ENCODE measurements around the gene AMDHD2.
"Not testable (repeated sequence)": the region's sequence is repeated elsewhere in the genome, so short reads cannot be mapped to it uniquely, and the experiment has no call there.

The AMDHD2 gene

DNA sequence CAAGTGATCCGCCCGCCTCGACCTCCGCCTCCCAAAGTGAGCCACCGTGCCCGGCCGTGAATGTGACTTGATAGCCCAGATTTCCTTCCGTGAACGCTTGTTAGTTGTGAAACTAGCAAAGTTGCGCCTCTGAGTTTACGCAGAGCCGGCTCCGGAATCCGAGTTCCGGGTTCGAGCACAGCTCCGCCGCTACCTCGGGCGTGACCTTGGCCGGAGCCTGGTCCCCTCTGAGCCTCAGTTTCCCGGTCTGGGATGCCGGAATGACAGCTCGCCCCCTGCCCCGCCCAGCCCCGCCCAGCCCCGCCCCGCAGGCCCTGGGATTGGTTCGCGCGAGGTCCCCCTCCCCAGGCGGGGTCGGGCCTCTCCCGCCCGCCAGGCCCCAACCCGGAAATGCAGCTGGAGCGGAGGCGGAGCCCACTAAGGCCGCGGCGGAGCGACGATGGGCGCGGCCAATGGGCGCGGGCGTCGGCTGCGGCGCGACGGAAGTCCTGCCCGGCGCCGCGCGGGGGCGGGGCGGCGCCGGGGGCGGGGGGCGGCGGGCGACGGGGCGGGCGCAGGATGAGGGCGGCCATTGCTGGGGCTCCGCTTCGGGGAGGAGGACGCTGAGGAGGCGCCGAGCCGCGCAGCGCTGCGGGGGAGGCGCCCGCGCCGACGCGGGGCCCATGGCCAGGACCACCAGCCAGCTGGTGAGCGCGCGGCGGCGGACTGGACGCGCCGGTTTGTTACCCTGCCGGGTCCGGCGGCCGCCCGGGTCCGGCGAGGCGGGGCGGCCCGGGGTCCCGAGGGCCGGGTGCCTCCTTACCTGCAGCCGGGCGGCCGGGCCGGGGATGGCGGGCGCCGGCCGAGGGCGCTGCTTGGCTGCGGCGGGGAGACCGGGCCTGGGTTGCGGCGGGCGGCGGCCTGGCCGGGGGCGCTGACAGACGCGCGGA is 17.5 kb downstream of the AMDHD2 start, which contains the start of gene PDPK1:
Gene PDPK1 (plus strand): TSS at position 571 of the 929 bp plus-strand sequence. CDS start 92 bp downstream, at position 663.
- Histone ChIP-seq H3K27ac (ENCODE audit: poor library complexity, severe bottlenecking) (peak within 1 kb of the TSS; percentile 40), H3K4me3 (ENCODE audit: severe bottlenecking) (peak within 1 kb of the TSS; percentile 100), H3K36me3 (ENCODE audit: low read depth) (no peaks in the 10 kb centered on the region; the same call in 1 of the 2 replicates), H3K4me1 (ENCODE audit: insufficient read depth, poor library complexity, severe bottlenecking) (peaks cover 6% of the 10 kb centered on the region), H3K9me3 (ENCODE audit: severe bottlenecking) (no peaks in the 10 kb centered on the region), H3K27me3 (ENCODE audit: insufficient read depth, poor library complexity, severe bottlenecking) (no peaks in the 10 kb centered on the region)
- TF ChIP-seq, protein P1, sequence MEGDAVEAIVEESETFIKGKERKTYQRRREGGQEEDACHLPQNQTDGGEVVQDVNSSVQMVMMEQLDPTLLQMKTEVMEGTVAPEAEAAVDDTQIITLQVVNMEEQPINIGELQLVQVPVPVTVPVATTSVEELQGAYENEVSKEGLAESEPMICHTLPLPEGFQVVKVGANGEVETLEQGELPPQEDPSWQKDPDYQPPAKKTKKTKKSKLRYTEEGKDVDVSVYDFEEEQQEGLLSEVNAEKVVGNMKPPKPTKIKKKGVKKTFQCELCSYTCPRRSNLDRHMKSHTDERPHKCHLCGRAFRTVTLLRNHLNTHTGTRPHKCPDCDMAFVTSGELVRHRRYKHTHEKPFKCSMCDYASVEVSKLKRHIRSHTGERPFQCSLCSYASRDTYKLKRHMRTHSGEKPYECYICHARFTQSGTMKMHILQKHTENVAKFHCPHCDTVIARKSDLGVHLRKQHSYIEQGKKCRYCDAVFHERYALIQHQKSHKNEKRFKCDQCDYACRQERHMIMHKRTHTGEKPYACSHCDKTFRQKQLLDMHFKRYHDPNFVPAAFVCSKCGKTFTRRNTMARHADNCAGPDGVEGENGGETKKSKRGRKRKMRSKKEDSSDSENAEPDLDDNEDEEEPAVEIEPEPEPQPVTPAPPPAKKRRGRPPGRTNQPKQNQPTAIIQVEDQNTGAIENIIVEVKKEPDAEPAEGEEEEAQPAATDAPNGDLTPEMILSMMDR (IDR thresholded peaks at IDR 0.05; ENCODE audit: poor library complexity, severe bottlenecking) = no peak
- ATAC-seq (ENCODE audit: low read depth) (peak; percentile 86), DNase-seq (ENCODE audit: low spot score) (peak; percentile 91)

DNA sequence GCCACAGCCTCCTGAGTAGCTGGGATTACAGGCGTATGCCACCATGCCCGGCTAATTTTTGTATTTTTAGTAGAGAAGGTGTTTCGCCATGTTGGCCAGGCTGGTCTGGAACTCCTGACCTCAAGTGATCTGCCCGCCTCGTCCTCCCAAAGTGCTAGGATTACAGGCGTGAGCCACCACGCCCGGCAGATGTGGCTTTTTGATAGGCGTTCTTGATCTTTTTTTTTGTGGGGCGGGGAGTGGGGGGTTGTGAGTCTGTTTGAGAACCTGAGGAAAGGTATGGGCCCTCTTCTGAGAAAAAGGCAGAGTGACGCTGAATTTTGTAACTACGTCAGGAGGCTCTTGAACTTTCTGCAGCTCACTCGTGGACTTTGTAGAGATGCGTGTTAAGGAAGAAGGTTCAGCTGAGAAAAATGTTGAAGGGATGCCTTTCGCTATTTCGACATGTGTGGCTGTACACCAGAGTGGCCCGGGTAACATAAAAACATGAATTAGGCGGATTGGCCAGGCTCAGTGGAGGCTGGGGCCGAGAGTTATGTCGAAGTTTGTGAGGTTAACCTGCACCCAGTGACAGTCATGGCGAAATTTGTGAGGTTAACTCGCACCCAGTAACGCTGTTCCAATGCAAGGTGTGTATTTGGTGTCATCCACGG is 19.1 kb downstream of the AMDHD2 start:
- H3K4me1 ChIP-seq (ENCODE audit: insufficient read depth, poor library complexity, severe bottlenecking); DNase-seq (ENCODE audit: low spot score); H3K36me3 ChIP-seq (ENCODE audit: low read depth); ATAC-seq (ENCODE audit: low read depth); H3K27ac ChIP-seq (ENCODE audit: poor library complexity, severe bottlenecking); H3K27me3 ChIP-seq (ENCODE audit: insufficient read depth, poor library complexity, severe bottlenecking); H3K9me3 ChIP-seq (ENCODE audit: severe bottlenecking); H3K4me3 ChIP-seq (ENCODE audit: severe bottlenecking): not testable (repeated sequence)

DNA sequence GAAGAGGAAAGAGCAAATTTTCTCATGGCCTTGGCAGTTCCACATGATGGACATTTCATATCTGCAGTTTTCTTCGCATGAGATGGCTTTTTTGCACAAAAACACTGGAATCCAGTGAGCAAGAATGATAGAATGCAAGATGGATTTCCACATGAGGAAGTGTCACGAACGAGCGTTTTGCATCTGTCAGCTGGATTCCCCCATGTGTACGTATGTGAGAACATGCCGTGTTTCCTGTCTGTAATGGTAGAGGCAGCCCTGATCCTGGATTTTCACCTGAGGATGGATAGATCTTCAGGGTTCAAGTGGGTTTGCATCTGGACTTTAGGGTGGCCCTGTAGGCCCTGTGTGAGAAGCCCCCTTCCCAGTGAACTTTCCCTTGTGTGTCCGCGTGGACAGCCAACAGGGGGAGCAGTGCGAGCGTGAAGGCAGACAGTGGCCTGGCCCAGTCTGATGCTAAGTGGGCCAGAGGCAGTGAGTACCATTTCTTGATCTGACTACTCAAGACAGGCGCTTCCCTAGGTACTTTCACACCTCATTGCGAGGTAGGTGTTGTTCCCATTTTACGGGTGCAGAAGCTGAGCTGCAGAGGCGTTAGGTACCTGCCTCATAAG is 19.8 kb downstream of the AMDHD2 start:
- not testable (repeated sequence) for DNase-seq (ENCODE audit: low spot score); H3K9me3 ChIP-seq (ENCODE audit: severe bottlenecking); H3K36me3 ChIP-seq (ENCODE audit: low read depth); H3K27ac ChIP-seq (ENCODE audit: poor library complexity, severe bottlenecking); H3K27me3 ChIP-seq (ENCODE audit: insufficient read depth, poor library complexity, severe bottlenecking); H3K4me3 ChIP-seq (ENCODE audit: severe bottlenecking); H3K4me1 ChIP-seq (ENCODE audit: insufficient read depth, poor library complexity, severe bottlenecking); ATAC-seq (ENCODE audit: low read depth)
- TF ChIP-seq, protein P1 (IDR thresholded peaks at IDR 0.05; ENCODE audit: poor library complexity, severe bottlenecking) = peak; percentile 12

DNA sequence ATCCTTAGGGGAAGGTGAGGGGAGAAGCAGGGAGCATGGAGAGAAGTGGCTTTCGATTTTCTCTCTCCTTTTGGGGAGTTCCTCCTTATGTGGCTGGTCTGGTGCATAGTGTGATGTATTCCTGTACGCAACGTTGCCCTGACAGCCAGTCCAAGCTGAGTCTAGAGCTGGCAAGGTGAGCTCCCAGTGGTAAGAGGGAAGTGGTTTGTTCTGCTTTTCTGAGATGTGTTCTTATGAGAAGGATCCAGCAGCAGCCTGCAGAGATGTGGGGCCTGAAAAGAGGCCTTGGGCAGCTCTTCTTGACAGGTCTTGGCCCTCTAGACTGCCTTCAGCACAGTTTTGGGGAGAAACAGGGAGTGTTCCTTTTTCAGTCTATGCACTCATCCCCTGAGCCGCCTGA is 20.7 kb downstream of the AMDHD2 start:
- not testable (repeated sequence) for H3K36me3 ChIP-seq (ENCODE audit: low read depth); H3K4me1 ChIP-seq (ENCODE audit: insufficient read depth, poor library complexity, severe bottlenecking); H3K4me3 ChIP-seq (ENCODE audit: severe bottlenecking); H3K27me3 ChIP-seq (ENCODE audit: insufficient read depth, poor library complexity, severe bottlenecking); H3K9me3 ChIP-seq (ENCODE audit: severe bottlenecking); H3K27ac ChIP-seq (ENCODE audit: poor library complexity, severe bottlenecking); ATAC-seq (ENCODE audit: low read depth); DNase-seq (ENCODE audit: low spot score)

DNA sequence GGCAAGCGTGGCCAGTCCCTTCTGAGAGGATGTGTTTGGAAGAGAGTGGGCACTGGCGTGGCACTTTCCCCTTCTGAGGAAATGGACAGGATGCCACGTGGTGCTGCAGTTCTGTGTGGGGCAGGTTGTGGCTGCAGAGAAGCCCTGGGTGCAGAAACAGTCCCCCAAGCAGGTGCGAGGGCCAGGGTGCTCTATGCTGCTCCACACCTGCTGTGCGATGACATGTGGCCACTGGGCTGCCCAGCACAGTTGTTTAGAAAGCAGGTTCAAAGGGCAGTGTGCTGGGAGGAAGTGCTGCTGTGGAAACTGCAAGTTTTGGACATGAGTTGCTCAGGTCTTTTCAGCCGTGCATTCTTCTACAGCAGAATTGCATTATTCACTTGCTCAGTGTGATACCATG is 21.2 kb downstream of the AMDHD2 start:
- not testable (repeated sequence) for ATAC-seq (ENCODE audit: low read depth); H3K4me1 ChIP-seq (ENCODE audit: insufficient read depth, poor library complexity, severe bottlenecking); H3K27ac ChIP-seq (ENCODE audit: poor library complexity, severe bottlenecking); H3K4me3 ChIP-seq (ENCODE audit: severe bottlenecking); H3K27me3 ChIP-seq (ENCODE audit: insufficient read depth, poor library complexity, severe bottlenecking); H3K36me3 ChIP-seq (ENCODE audit: low read depth); DNase-seq (ENCODE audit: low spot score); H3K9me3 ChIP-seq (ENCODE audit: severe bottlenecking)

DNA sequence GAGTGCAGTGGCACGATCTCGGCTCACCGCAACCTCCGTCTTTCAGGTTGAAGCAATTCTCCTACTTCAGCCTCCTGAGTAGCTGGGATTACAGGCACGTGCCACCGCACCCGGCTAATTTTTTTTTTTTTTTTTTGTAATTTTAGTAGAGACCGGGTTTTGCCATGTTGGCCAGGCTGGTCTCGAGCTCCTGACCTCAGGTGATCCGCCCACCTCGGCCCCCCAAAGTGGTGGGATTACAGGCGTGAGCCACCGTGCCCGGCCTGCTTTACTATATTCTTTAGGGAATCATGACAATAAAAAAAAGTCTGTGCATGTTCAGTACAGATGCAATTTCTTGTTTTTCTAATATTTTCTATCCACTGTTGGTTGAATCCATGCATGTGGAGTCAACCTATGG is 23.6 kb downstream of the AMDHD2 start:
- H3K27ac ChIP-seq (ENCODE audit: poor library complexity, severe bottlenecking); H3K36me3 ChIP-seq (ENCODE audit: low read depth); H3K4me3 ChIP-seq (ENCODE audit: severe bottlenecking); H3K27me3 ChIP-seq (ENCODE audit: insufficient read depth, poor library complexity, severe bottlenecking); H3K9me3 ChIP-seq (ENCODE audit: severe bottlenecking); ATAC-seq (ENCODE audit: low read depth); DNase-seq (ENCODE audit: low spot score); H3K4me1 ChIP-seq (ENCODE audit: insufficient read depth, poor library complexity, severe bottlenecking): not testable (repeated sequence)

DNA sequence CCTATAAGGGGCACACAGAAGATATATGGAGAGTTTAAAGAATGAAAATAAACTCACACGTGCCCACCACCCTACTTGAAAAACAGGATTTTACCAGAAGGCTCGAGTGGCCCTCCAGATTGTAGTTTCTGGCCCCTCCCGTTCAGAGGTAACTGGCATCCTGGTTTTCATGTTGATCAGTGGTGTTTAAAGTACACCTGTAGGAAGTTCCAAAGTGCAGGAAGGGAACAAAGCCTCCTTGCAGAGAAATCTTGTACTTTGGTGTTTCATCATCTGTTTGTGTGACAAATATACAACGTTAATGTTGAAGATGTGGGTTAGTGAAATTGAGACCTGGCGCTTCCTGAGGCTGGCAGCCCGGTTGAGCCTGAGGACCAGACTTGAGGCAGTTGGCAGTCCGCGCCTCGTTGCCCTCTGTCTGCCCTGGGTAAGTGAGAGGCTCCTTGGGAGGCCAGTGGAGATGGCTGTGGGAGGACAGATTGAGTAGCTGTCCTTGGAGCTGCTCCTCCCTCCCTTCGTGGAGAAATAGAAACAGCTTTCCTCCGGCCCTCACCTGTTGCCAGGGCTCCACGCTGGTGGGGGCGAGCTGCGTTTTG is 30.2 kb downstream of the AMDHD2 start:
- H3K4me3 ChIP-seq (ENCODE audit: severe bottlenecking); H3K36me3 ChIP-seq (ENCODE audit: low read depth); ATAC-seq (ENCODE audit: low read depth); H3K27me3 ChIP-seq (ENCODE audit: insufficient read depth, poor library complexity, severe bottlenecking); H3K9me3 ChIP-seq (ENCODE audit: severe bottlenecking); H3K27ac ChIP-seq (ENCODE audit: poor library complexity, severe bottlenecking); H3K4me1 ChIP-seq (ENCODE audit: insufficient read depth, poor library complexity, severe bottlenecking); DNase-seq (ENCODE audit: low spot score): not testable (repeated sequence)

All from RWPE2 (cell line).